Activated CD4-positive, CD25-positive, alpha-beta regulatory T cell (primary cell): ENCODE results near the gene TMEM30B.
"Not testable (repeated sequence)": the region's sequence is repeated elsewhere in the genome, so short reads cannot be mapped to it uniquely, and the experiment has no call there.

Source experiments
- DNase-seq, 4 experiments: peaks; one replicate each; lab custom pipeline; 2025; lab: John Stamatoyannopoulos, UW

Gene TMEM30B

DNA sequence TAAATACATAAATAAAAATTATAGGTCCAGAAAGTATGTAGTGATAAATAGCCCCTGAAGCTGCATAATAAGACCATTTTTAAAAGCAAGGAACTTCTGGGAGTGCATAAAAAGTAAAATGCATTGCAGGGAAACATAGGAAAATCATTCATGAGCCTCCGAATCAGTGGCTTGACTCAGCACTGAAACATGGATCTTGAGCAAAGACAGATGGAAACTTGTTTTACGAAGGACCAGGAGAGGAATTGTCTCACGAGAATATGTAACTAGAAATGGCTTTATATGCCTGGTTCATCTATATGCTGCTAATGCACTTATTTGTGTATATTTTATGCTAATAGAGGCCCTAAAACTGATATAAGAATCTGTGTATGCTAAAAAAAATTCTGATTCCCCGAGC, 14.7 kb downstream of the TMEM30B start:
- DNase-seq, result no peak

DNA sequence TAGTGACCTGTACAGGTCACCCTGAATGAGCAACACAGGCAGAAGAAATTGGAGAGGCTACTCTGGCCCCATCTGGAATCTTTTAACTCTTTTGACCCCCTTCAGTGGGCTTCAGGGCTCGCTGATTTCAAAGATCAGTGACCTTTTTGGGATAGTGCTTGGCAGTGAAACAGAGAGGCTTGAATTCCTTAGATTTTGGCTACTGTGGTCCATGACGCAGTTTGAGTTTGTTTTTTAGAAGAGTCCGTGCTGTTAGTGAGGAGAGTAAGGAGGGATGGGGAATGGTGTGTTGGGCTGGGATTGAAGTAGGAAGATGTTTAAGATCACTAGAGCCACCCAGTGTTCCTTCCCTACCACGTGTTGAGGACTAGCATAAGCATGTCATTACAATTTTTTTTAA, 16.5 kb downstream of the TMEM30B start:
- no peak for DNase-seq

DNA sequence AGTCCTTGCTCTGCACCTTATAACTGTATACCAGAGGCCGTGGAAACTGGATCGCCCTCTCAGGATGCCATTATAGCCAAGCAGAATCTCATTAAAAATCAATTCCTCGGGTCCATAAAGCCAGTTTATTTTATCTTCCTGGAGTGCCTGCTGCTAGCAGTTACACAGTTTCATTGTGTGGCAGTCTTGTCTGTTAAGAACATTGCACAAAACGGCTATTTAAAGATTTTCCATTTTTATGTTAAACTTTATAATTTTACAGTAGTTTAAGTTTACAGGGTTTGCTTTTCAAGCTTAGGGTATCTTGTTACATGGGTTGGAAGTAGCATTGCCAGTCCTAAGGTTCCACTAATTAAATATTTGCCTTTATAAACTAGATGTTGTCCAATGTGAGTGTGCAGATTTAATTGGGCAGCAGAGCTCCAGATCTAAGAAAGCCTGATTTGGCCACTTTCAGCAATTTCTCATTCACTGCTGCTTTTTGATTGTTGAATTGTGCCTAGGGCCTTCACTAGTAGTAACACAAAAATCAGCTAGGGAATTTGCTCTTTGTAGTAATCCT, 17.0 kb downstream of the TMEM30B start:
- no peak for DNase-seq

DNA sequence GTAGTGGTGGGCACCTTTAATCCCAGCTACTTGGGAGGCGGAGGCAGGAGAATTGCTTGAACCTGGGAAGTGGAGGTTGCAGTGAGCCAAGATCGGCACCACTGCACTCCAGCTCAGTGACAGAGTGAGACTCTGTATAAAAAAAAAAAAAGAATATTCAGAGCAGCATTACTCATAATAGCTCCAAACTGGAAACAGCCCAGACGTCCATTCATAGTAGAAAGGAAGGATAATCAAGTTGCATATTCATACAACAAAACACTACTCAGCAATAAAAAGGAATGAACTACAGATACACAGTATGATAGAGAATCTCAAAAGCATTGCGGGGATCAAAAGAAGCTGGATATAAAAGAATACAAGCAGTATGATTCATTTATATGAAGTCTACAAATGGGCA, 19.1 kb downstream of the TMEM30B start:
- no peak for DNase-seq

DNA sequence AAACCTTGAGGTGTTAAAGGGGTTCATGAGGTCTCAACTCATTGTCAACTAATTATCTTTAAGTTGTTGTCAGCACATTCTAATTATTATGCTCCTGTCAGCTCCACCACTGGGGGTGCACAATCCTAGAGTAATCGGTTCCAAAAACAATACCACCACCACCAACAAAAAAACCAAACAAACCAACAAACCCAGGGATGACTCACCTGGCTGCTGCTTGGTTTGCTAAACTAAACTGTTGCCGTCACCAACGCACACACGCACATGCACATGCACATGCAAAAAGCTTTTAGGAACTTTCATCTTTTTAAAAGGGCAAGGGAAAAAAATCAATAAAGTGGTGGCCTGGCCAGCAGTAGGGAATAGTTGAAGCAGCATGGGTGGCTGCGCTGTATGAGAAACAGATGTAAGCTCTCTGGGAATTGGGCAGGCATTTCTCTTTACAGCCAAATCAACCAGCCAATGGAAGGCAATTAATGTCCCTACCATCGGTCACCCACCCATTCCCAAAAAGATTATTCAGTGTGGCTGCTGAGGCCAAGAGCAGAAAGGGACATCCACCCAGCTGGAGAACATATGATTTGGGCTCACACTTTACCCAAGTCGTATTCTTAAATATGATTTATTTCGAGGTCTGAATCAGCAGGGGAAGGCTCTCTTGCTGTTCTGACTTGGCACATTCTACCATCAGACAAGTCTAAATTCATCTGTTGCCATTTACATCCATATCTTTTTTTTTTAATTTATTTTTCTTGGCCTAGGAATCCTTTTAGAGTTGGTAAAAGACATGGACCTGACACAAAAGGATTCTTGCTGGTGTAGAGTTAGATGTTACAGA, 20.0 kb downstream of the TMEM30B start:
- DNase-seq, result no peak

DNA sequence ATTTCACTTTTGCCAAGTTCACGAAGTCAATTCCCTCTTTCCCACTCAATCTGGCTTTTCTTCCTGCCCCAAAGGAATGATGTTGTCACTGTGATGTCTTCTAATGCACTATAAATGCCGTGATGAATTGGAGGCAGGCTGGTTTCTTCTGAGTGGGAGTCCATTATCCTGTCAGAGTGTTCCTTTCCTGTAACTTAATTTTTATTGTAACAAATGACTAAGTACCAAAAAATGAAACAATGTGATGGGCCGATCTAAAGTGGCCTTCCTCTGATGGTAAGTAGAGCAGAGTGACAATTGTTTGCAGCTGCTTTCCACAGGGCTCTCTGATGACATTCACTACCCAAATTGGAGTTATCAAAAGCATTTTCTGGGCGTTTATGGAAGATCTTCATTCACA, 22.2 kb downstream of the TMEM30B start:
- DNase-seq, result no peak

DNA sequence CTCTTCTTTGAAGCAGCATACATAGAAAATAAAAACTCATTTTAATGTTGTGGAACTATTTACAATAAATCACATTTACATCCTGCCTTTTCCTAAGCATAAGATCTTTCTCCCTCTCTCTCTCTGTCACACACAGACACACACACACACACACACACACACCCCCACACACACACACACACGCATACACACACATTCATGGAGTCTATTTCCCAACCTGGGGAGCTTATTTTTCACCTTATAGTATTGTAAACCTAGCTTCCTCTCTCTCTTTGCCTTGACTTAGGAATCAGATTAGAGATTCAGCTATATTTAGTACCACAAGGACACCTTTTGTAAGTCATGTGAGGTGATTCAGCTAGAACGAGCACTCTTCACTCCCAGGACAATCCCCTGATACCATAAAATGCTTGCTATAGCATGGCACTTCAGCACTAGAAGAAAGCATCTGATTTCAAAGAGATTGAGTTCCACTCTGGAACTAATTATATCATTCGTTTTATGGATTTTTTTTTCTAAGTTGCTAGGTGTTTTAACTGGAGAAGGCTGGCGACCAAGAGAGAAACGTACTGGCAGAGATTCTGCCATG, 23.6 kb downstream of the TMEM30B start:
- DNase-seq, result no peak

DNA sequence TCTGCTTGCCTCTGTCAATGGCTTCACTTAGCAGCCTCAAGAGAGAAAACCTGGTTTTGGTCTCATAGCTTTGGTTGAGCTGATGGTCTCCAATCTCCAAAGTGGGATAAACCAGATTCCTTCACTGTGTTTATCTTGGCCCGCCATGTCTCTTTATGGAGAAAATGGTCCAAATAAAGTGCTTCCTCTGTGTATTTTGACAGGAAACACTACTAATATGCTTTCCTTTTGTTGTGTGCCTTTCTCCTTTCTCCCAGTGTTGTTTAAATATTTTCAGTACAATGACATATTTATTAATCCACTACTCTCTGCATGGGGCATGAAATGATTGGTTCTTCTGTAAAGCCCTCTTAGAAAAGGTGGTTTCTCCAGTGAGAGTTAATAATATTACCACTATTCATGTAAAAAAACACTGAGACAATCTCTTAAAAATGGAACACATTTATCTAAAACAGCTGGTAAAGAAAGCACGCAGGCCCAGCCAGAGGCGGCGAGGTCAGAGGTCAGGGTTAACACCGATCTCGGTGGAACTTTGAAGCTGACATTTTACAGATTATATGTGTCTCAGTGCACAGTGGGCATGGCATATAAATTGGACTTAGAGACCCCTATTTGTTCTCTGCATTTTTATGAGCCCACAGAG, 24.2 kb downstream of the TMEM30B start:
- DNase-seq, result no peak

DNA sequence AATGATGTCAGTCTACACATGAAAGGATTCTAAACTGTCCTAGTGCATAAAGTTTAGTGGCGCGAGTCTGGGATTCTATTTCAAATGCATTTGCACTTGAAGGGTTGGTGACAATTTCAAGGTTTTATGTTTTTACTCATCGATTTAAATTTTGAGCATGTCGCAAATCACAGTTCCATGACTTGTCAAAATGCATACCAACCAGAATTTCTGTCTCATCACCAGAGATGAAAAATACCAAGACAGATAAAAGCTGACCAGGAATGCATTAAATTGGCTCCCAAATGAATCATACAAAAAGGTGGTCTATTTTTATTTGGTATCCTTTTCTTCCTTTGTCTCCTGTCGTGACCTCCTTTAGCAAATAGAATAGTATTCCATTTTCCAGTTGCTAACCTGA, 25.2 kb downstream of the TMEM30B start:
- DNase-seq, result no peak

DNA sequence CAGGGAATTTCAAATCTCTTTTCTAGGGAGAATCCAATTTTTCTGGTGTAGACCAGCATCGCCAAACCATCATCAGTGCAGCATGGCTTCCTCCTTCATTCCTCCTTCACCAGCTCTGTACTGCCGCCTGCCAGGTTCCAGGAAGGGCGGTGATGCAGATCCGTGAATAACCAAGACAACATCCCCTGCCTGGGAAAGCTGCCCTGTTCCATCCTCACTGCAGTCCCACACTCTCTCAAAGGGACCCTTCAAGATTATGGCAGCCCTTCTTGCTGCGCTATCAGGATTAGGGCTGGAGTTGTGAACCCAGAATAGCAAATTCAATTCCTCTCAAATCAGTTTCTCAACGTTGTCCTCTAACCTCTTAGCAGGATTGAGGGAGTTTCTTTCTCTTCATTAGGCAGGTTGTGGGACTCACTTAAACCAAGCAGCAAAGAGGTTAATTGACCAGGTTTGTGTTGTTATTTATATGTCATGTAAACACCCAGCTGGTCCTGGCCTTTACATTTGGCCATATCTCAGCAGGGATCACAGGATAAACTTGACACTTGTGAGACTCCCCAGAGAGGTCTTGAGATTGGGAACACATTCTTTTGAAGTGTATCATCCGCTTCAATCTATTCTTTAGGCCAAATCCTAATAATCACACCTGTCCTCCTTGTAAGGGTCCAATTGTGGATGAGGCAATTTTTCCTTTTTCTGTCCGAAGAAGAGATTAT, 26.2 kb downstream of the TMEM30B start:
- no peak for DNase-seq

DNA sequence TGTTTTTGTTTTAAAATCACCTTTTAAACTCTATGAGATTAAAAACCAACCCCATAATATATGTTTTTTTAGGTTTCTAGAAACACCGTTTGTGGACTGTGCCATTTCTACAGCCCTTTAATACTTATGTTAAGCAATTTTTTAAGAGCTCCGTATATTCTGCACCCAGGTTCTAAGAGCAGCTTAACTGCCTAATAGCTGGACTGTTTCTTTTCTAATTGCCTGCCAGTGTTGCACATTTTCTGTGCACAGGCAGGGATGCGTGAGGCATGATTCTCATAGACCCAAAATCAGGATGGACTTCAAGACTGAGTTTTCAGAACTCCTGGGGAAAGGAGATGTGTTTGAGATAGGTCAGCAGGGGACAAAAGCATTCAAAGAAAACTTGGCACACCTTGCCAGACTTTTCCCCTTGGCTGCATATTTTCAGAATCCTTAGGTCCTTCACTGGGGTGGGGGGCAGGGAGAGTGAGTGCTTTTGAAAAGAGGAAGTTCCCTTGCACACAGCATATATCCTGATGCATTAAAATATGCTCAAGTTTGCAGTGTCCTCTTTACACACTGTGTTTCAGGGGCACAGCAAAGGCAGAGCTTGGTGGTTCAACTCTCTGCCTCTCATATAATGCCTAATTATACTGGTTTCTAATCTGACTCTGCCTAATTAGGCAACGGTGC, 27.9 kb downstream of the TMEM30B start:
- no peak for DNase-seq

DNA sequence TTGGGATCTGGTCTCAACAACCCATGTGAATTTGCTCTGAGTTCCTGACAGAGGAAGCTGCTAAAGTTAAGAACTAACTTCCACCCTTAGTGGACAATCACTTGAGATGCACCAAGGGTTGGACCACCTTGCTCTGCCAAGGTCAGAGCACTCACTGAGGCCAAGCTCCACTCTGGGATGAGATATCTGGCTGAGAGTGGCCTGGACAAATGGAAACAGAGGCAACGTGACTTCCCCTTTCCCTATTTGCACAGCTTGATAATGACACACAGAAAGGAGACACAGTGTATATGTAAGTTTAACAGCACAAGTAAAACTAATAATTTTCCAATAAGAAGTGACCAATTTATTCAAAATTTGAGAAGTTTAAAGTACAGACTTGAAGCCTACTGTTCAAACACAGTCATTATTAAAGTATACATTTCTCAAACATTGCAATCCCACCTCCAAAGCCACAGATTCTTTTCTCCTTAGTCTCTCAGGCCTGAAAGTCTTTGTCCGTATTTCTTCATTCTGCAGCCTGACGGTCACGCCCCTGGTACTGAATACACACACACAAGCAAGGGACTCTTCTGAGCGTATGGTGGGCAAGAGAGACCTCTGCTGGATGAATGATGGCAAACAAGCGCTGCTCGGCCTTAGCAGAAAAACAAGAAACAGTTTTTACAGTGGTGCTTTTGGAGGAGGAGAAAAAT, 28.6 kb downstream of the TMEM30B start:
- DNase-seq, result peak; percentile 3 to 33 (median 11)

DNA sequence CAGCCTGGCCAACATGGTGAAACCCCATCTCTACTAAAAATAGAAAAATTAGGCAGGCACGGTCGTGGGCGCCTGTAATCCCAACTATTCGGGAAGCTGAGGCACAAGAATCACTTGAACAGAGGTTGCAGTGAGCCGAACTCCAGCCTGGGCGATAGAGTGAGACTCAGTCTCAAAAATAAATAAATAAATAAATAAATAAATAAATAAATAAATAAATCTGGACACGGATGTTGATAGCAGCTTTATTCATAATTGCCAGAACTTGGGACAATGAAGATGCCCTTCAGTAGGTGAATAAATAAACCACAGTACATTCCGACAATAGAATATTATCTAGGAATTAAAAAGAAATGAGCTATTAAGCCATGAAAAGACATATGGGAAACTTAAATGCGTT, 31.1 kb downstream of the TMEM30B start:
- DNase-seq, result no peak

DNA sequence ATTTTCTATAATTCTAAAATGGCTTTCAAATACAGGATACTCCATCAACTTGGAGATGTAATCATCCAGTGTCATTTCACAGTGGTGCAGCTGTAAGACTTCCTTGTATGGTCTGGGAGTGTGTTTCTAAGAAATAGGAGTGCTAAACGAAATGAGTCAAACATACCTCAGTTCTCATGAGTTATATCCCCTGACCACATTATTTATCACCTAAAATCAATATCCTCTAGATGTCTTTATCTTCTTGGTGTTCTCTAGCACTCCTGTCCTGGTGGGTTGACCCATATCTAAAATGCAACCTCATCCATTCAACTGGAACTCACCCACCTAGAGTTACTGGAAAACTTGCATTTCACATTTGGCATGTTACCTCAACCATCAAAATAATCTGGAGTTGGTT, 33.2 kb downstream of the TMEM30B start:
- no peak for DNase-seq

DNA sequence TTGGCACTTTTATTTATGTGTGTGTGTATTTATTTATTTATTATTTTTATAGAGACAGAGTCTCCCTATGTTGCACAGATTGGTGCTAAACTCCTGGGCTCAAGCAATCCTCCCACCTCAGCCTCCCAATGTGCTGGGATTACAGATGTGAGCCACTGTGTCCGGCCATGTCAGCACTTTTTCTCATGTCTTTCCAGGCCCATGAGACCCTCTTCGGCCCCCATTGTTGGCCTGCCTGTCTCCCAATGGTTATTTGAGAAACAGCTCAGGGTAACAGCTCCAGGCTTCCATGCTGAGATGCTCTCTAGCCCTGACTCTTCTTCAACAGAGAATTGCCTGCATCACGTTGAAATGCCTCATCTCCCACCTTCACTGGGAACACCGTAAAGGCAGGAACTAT, 34.4 kb downstream of the TMEM30B start:
- no peak for DNase-seq

DNA sequence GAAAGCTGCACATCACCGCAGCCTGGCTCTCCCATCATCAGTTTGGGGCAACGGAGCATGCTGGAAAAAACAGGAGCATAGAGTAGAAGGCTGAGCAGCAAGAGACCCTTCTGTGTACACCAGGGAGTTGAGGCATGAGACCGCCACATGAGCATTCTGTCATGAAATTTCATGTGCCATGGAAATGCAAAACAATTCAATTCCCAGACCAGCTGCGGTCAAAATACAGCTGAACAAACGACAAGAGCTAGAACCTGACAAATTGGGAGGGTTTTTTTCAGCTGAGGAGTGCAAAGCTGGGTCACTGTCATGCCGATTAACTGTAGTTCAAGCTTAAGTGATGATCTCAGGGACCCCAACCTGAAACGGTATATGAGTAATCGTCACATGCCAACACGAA, 37.1 kb downstream of the TMEM30B start:
- DNase-seq, result no peak

DNA sequence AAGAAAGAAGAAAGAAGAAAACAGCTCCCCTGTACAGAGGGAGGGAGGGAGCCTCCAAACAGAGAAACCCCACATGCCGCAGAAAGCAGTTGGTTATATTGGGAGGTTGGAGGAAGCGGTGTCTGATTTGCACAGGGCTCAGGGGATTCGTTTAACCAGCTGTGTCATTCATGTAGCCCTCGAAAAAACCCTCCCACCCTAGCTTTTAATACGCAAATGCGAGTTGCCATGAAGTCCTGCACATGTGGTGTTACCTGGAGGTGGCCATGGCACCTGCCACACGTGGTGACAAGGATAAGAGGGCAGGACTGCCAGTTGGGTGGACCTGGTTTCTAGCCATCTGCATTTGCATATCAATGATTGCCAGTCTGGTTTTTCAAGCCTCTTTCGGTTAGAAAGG, 40.9 kb downstream of the TMEM30B start:
- no peak for DNase-seq

DNA sequence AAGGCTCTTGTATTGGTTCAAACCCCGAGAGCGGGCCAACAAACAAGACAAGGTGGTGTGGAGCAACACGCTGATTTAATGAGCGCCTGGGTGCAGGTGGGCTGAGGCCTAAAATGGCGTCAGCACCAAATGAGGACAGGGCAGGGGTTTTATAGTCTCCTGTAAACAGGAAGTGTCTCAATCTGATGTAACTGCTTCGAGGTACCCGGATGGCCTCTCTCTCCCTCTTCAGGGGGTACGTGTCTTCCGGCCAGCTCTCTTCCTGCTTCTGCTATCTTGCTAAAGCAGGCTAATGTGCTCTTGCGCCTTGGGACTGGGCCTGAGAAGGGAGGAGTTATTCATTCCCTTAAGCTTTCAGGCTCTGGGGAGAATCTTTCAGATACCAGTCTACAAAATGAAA, 41.9 kb downstream of the TMEM30B start:
- not testable (repeated sequence) for DNase-seq

DNA sequence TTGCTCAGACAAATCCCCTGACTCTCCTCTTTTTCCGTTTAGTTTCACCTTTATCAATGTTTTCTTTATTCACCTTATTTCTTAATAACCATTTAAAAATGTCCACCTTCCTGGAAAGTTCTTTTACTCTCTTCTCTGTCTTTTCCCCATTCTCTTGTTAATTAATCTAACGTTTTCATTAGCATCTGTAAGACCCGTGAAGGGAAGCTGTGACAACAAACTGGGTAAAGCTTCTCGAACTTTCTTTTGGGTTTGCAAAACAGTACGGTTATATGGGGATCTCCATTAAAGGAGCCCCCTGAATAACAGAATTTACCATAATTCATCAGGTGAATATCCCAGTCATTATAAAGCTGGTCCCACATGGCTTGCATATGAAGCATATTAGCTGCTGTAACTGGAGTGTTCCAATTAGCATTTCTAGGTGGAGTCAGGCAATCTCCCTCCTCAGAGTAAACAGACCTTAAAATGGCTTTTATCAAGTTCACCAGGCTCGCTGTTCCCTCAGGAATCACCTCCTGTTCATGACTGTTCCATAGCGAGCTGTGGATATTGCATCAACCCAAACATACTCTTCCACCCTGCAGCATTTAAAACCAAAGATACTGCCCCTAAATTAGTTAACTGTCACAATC, 42.4 kb downstream of the TMEM30B start:
- DNase-seq, result no peak

DNA sequence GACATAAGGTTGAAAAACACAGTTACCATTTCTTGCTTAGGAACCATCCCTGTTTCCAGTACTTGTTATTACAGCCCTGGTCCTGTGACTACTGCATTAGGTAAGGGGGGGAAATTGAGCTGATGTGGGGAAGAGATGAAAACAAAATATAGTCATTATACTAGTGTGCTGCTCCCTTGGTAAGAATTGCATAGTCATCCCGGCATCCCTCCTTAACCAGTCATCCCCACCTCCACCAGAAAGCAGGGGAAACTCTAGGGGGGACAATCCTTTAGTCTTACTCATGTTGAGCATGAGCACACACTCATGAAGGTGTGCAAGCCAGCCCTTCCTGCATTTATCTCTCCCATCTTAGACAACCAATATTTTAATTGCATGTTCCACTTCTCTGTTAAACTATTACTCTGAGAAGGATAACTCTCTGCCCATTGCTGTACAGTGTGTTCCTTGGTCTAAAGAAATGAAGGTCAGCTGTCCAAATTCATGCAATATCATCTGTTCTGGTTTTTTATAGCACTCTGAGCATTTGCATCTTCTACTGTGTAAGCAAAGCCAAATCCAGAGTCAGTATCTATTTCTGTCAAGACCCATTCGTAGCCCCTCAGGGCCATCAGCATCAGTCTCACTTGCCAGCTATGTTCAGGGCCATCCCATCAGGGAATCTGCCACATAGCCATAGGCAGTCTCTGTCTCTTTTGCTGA, 46.8 kb downstream of the TMEM30B start:
- no peak for DNase-seq
